ENCODE results near the gene PARD6G.

The PARD6G gene

DNA sequence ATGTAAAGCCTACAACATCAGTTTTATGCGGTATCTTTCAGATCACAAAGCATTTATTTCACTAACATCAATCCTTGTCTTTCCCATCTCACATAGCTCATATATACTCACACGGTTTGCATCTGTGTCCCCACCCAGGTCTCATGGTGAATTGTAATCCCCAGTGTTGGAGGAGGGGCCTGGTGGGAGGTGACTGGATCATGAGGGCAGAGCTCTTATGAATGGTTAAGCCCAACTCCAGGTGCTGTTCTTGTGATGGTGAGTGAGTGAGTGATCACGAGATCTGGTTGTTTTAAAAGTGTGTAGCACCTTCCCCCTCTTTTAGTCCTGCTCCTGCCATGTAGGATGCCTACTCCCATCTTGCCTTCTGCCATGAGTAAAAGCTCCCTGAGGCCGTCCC, 42.0 kb downstream of the PARD6G start:
- DNase-seq: no peak

DNA sequence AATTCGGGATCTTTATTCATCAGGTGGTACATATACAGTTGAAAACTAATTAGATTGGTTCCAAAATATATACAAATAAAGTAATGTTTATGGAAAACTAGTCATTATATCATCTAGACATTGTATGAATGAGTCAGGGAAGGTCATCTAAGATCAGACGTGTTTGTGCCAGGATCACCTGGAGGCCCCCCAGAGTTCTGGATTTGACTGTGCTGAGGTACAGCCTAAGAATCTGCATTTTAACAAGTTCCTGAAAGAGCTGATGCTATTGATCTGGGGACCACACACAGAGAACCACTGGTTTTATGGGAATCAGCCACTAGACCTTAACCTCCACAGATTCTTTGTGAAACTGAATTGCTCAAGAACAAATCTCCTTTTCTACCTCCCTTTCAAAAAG, 43.2 kb downstream of the PARD6G start:
- DNase-seq: no peak

DNA sequence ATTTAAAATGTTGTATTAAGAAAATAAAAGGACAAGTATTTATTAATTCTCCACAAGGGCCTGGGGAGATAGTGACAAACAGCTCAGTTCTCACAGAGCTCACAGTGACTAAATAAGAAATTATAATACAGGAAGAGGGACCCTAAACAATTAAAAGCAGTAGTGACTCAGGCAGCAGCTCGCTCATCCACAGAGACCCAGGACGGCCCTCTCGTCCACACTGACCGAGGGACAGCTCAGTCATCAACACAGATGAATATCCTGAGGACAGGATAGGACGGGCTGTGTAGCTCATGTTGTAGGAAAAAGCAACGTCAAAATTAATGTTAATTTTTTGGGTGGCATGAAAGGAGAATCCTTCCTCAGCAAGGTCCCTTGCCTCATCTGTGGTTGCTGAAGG, 44.1 kb downstream of the PARD6G start:
- DNase-seq: no peak

DNA sequence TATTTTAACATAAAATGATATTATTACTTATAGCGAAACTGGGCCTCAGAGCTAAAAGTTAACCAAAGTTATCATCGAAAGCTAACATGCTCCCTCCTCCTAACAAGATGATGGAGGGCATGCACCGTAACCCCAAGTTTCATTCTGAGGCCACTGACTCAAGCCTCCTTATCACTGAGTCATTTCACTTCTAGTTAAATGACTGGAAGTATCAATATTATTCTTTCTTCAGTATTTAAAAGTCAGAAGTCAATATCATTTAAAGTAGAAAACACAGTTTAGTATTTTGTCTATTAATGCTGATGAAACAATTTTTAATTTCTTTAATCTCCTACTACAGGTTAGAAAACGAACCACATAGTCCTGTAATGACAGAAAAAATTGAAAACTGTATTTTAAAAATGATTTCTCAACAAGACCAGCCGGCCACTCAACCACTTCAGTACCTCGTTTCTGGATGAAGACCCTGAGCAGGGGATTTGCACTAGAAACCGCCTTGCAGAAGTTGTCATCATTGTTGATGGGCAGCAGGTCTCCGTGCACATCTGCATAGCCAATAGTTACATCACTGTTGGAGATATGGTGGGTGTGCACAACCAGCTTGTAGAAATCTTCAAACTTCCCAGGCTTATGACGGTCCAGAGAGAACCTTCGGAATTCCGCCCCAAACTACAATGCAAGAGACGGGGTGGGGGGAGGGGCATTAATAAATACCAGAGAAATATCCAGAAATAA, 44.9 kb downstream of the PARD6G start:
- DNase-seq: no peak

DNA sequence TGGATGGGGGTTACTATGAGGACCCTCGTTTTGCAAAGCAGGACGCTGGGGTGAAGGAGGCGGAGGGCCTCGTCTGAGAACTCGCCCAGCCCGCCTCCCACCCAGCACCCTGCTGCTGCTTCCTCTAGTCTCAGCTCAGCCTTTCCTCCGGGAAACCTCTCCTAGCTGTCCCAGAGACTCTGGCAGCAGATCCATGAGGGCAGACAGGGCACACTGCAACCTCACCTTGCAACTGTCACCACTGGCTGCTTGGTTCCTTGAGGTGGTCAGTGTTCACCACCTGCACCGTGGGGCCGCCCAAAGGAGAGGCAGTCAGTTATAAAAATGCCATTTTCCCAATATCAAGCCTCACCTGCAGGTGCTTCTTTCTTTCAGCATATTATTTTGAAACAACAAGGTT, 45.6 kb downstream of the PARD6G start:
- DNase-seq: no peak

DNA sequence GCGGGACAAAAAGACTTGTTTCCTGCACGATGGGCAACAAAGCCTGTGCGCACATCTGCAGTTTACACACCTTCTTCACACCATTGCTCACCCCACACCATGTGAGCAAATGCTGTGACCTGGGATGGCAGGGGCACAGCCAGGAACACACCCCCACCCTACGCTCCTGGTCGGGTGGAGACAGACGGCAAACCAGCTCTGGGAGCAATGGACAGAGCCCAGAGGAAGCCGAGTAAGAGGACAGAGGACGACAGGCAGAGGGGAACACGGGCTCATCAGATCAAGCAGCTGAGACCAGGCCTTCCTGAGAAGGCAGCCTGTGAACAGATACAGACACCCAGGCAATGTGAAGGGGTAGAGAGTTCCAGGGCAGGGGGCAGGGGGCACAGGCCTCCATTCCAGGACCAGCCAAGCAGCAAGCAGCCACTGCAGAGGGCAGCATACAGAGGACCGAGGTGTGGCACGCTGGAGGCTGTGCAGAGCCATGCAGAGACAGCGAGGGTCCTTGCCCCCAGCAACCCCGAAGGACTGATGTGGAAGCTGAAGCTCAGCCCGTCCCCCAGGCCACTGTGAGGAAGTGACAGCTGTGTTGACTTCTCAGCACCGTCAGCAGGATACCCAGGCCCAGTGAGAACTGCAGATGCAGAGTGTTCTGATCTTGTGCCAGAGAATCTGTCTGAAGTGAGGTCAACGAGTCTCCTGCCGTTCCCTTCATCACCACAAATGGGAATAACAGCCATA, 46.2 kb downstream of the PARD6G start:
- no peak for DNase-seq

DNA sequence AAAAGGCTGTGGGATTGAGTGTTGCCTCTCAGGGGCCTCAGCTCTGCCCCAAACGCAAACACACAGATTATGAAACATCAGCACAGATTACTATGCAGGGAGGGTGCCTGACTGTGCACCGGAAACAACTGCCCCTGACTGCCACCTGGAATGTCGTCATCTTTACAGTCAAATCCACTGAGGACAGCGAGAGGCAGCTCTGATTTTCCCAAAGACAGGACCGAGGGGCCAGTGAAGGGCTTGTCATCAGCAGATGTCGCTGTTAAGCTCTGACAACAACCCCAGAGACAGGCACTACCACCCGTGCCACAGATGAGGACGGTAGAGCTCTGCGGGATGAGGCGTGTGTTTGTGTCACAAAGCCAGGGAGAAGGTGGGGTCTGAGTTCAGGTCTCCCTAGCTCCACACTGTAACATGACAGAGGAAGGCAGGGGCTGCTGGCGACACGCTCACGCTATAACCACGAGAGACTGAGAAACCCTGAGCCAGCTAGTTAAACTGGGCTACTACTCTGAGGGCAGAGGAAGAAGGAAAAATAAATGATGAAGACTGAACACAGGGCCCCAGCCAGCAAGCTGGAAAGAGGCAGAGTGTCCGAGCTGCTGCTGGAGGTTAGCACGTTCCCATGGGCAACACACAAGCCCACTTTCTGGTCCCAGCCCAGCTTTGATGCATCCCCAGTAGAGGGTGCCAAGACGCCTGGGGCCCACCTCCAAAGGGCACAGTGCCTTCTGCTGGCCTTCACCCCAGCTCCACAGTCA, 47.0 kb downstream of the PARD6G start:
- no peak for DNase-seq

DNA sequence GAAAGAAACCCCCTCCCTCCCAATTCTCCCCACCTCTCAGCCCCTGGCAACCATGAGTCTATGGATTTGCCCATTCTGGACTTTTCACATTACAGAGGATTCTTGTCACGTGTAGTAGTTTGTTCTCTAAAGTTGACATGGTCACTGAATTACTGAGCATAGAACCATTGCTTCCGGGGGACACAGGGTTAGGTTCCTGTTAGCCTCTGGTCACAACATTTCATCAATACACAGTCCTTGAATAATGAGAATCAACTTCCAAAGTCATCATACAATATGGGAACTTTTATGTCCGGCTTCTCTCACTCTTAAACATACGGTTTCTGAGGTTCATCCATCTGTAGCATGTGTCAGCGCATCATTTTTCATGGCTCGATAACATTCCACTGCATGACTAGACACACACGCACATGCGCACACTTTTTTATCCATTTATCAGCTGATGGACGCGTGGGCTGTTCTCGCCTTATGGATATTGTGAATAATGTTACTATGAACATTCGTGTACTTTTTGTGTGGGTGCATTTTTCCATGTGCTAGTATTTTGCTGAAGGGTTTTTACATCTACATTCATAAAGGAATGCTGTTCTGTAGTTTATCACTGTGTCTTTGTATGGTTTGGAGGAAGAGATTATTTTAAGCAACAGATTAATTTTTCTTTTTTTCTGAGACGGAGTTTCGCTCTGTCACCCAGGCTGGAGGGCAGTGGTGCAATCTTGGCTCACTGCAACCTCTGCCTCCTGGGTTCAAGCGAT, 48.1 kb downstream of the PARD6G start:
- no peak for DNase-seq

DNA sequence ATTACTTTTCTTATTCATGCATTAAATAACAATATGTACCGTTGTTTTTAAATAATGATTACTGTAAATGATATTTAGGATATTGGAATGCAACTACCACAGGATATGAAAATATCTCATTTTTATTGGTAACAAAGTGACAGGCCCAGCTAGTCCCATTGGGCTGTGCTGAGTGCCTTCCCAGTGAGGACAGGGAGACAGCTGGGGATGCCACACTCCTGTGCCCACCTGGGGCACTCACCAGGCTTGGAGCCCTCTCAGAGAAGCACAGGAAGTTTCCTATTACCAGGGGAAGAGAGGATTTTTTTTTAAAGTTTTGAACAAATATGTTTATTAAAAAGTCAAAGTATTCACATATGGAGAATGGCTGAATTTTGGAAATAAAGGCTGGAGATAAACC, 48.9 kb downstream of the PARD6G start:
- no peak for DNase-seq

DNA sequence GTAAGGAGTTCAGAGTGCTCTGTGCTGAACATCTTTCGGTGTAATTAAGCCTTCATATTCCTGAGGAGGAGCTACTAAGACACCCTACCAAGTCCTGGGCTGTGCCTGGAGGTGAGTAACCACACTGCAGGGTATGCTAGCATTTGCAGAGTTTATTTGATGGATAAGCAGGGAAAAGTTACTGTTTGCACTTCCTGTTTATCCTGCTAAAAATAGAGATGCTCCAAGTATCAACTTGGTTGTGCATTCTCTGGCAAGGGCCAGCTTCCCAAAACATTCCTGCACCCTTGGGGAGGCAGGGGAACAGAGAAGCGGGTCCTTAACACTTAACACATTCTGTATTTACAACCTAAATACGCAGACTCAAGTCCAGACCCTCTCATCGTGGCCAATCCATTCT, 49.8 kb downstream of the PARD6G start:
- DNase-seq: no peak

DNA sequence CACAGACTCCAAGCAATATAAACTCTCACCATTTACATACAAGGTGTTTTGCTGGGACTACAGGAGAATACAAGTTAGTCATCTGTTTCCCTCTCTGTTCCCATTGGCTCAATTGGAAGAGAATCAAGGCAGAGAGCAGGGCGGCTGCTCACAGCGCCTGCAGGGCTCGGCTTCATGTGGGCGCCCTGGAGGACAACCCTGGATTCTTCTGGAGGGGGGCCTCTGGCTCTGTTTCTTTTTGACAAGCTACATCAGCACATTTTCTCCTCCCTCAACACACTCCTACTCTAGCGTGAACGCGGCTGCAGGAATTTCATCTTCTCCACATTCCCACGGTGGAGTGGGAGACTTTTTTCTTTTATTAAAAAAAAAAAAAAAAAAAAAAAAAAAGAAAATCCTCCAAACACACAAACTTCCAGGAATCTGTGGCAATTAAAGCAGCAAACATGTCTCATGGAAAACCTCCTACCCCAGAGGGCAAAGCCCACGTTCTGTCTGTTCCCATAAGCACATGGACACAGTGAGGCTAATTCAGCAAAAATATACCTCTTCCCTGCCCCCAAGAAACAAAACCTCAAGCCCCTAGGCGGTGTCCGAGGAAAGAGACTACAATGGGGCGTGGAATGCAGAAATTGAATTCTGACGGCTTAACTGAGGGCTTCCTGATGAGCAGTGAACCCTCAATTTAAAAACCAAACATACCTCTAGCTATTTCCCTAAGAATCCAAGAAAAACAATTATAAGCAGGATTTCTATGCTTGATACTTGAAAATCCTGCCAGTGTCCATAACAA, 50.6 kb downstream of the PARD6G start:
- DNase-seq: no peak

DNA sequence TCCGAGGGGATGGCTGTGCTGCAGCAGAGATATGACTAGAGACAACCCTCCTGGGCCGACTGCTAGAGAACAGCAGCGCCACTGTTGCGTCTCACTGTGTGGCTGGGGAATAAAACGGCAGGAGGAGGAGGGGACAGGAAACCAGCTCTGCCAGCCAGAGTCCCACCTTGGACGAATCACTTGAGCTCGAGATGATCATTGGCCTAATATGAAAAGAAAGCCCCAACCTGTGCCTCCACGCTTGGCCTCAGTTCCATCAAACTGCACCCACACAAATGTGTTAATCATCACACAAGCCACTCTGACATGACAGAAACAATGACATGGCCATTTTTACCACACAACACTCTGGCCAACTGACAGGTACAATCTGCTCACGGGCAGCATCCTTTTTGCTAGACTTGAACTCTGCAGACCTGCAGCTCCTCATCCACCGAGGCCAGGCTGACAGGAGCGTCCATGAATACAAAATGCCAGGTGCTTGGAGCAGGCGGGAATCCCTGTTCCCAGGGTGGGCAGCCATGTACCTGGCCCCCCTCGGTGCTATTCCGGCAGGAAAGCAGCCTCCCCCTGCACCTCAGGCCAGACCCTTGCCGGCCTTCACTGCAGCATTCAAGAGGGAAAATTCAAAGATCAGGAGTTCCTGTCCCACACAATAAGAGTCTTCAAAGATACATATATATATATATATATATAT, 52.3 kb downstream of the PARD6G start:
- no peak for DNase-seq

DNA sequence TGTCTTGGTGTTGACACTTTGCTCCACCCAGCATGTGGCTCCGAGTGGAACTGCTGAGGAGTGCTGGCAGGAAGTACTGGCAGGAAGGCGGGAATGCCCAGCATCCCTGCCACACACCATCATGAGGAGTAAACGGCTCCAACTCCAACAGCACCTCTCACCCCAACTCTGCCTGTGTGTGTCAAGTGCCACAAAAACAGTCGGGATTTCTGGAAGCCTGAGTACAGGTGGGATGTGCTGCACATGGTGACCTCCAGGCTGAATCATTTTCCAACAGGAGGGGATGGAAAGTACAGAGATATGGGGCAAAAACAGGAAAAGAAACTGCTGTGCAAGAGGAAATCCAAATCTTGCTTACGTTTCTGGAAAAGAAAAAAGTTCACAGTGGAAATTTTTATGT, 53.6 kb downstream of the PARD6G start:
- no peak for DNase-seq

DNA sequence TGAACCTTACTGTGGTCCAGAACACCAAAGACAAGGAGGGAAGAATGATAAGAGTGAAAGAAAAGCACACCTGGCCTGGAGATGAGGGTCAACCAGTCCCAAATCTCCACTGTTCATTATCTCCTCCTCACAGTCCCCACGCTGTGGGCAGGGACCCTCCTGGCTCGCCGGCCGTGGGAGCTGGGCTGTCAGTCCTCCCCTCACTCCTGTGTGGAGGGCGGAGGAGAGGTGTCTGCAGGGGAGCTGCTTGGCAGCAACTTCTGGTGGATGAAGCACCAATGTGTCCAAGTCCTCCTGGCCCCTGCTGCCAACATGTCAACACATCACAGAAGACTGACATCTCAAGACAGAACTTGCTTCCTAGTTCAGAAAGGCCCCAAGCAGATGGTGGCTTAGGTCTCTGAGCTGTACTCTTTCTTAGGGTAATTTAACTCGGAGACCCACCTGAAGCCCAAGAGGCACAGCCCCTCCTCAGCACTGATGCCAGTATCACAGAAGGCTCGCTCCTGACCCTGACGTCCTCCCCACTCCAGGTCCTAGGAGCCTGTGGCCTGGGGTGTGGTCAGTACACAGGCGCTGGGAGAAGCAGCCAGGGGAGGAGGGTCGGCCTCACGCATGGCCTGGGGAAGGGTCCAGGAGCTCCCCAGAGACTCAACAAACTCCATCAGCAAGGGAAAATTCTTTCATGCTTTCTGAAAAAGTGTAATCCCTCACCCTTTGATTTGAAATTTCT, 54.5 kb downstream of the PARD6G start:
- DNase-seq: no peak

DNA sequence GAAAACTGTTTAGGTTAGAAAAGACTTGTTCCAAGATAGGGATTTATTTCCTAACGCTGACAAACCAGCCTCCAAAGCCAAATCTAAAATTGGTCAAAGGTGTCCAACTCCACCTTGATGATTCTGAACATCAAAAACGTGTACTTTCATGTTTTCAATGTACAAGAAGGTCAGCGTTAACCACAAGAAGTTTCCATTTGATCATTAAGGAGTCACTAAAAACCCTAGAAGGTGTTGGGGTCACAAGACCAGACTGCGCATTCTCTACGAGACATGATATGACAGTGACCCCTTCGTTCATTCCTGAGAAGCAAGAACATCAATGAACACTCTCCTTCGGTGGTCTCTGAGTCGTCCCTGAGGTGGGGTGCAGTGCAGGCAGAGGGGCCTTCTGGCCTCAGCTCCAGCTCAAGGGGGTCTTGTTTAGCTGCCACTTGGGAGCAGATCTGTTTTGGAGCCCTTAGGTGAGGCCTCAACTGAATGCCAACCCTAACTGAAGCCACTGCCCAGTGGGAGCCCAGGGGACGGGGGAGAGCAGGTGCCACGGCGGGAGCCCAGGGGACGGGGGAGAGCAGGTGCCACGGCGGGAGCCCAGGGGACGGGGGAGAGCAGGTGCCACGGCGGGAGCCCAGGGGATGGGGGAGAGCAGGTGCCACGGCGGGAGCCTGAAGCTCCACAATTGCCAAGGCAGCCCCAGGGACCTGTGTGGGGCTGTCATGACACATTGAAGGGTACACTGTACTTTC, 55.2 kb downstream of the PARD6G start:
- DNase-seq: no peak

DNA sequence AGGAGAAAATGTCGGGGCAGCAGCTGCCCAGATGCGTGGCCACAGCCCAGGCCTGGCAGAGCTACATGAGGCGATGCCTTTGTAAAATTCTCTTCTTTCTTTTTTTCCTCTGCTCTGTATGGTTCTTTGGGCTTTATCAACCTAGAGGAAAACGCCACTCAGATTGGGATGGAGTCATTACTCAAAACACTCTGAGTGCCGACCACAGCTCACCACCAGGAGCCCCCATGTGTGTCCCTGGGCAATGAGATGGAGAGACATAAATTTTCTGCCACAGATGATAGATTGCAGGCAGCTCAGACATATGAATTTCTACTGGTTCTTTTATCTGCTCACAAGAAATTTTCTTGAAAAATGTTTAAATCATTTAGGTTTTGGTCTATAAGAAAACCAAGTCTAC, 56.0 kb downstream of the PARD6G start:
- no peak for DNase-seq

DNA sequence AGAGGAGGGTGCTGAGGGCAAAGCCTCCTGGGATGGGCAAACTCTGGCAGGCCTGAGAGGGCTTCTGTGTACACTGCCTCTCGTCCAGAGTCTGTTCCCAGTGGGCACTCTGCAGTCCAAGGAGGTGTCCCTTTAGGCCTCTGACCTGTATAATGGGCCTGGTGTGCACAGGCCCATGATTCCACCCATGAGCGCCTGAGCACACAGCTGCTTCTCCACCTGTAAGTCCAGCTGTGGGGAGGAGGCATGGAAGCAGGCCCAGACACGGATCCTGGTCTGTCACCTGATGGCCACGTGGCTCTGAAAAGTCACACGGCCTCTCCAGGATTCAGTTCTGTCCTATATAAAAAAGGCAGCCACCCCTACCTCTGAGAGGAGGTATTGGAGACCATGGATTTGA, 57.0 kb downstream of the PARD6G start:
- no peak for DNase-seq

DNA sequence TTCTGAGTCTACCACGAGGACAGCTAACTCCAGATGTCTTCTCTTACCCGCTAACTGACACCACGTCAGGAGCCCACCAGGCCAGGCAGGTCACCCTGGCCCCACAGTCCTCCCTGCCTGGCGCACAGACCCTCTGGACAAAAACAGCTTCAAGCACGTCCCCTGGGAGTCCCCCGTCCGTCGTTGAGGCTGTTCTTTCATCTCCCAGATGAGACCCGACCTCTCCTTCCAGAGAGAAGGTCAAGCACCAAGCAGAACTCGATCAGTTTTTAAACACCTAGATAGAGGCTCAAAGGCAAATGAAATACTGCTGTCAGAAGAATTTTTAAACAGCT, 57.8 kb downstream of the PARD6G start:
- no peak for DNase-seq

DNA sequence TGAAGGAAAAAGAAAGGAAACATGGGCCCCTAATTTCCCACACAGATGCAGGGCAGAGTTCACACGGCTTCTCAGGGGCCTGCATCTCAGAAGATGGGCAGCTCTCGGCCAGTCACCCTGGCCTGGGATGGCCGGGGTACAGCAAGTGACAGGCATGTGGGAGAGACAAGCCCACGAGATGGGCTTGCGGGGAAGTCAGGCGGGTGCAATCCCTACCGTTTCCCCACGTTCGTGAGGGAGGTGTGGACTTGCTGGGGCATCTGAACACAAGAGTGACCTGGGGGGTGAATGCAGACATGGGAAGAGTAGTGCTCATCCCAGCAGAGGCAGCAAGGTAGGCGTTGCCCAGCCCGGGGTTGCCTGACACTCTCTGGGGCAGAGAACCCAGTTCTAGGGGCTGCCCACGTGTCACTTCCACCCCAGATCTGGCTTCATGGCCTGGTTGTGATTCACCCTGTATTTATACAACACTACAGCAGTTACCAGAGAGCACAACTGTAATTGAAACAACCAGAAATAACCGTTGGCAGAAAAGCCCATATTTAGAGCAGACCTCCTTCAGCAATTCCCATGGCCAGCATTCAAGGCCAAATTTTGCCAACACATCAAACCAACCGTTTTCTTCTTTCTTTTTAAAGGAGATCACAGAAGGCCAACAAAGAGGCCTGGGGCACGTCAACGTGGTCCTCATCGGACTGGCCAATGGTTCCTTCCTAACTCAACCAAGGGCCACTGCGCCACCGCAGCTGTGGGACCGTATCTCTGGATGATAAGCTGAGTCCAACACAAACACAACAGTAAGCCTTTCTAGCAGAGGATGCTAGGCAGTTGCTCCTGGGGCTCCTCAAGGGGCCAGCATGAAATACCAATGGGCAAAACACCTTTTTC, 58.4 kb downstream of the PARD6G start:
- no peak for DNase-seq
